Activated T-cell treated with anti-CD3 and anti-CD28 coated beads, Interleukin-2, amount 50 U/mL, for 4 hours (primary cell): ENCODE measurements around the gene SORBS1. TPM values are rescaled to one million over a fixed set of nuclear protein-coding genes. Genes with fewer than 3 reads are reported as not detected.
A peak's percentile ranks its signal among the peaks of the same experiment; 100 is the strongest.

Experiments used
- ATAC-seq, 2 donors: fragments of 200-7000 bp; cut with Tn5 transposase; one replicate each; pipeline ENCODE4 v1.10.0; 2021
- DNase-seq: peaks from one replicate; pipeline ENCODE4 v3.0.0-alpha.2; 2020
- H3K27me3 Mint-ChIP-seq: one replicate; pipeline ENCODE4 v1.8.0; 2021; ENCODE audit warnings: low read depth, mixed read lengths
- H3K36me3 Mint-ChIP-seq: one replicate; pipeline ENCODE4 v1.8.0; 2022; ENCODE audit warnings: mixed read lengths; ENCODE audit not compliant: insufficient read depth
- H3K4me1 Mint-ChIP-seq: one replicate; pipeline ENCODE4 v1.8.0; 2021; ENCODE audit warnings: low read depth, mixed read lengths
- H3K4me3 Mint-ChIP-seq: one replicate; pipeline ENCODE4 v1.8.0; 2021; ENCODE audit warnings: mild to moderate bottlenecking, moderate library complexity, mixed read lengths
- H3K9me3 Mint-ChIP-seq: one replicate; pipeline ENCODE4 v1.8.0; 2021; ENCODE audit warnings: mixed read lengths
- total RNA-seq, 3 donors: library from RNA; stranded (reverse); gene quantifications; one replicate each; pipeline ENCODE4 v1.2.1, GENCODE V29; 2021

SORBS1 gene
- total RNA-seq, 3 donors from 2014 or later: 0.32 to 0.46 (median 0.38) TPM

DNA sequence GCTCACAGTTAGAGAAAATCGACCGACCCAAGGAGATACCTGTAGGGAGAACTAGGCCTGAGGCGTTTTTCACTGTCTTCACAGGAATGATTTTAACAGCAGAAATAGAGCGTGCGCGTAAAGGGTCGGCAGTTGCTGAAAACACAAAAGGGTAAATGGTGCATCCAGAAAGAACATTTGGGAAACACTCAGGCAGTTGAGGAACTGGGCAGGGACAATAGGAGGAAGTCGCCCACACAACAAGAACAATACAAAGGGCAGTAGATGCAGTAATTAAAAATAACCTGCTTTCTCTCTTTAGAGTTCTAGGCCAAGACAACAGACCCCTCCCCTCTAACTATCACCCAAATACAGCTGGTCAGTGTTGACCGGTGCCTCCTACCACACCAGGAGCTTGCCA, 126.6 kb downstream of the SORBS1 start:
- DNase-seq: no peak
- Mint-ChIP-seq H3K27me3 (no peaks in the 10 kb centered on the region), H3K4me3 (no peak overlapping the region), H3K9me3 (no peaks in the 10 kb centered on the region), H3K36me3 (no peaks in the 10 kb centered on the region), H3K4me1 (no peaks in the 10 kb centered on the region)
- ATAC-seq: no peak

DNA sequence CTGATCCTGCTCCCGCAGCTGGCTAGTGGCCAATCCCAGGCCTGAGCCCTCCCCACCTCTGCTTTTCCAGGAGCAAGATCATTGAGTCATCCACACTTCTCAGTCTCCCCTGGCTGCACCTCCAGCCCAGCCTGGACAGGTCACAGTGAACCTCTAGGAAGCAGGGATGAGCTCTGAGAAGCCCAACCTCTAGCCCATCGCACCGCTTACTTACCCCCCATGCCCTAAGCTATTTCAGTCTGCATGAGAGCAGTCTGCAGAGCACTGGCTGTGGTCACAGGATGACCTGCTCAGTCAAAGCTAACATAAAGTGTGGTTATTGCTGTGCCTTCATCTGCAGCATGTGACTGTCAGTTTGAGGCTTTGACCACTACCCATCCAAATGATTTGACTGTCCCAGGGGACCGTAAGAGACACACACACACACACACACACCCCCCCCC, 129.2 kb downstream of the SORBS1 start:
- H3K9me3 Mint-ChIP-seq: no peaks in the 10 kb centered on the region
- no peaks in the 10 kb centered on the region for H3K4me1 Mint-ChIP-seq

DNA sequence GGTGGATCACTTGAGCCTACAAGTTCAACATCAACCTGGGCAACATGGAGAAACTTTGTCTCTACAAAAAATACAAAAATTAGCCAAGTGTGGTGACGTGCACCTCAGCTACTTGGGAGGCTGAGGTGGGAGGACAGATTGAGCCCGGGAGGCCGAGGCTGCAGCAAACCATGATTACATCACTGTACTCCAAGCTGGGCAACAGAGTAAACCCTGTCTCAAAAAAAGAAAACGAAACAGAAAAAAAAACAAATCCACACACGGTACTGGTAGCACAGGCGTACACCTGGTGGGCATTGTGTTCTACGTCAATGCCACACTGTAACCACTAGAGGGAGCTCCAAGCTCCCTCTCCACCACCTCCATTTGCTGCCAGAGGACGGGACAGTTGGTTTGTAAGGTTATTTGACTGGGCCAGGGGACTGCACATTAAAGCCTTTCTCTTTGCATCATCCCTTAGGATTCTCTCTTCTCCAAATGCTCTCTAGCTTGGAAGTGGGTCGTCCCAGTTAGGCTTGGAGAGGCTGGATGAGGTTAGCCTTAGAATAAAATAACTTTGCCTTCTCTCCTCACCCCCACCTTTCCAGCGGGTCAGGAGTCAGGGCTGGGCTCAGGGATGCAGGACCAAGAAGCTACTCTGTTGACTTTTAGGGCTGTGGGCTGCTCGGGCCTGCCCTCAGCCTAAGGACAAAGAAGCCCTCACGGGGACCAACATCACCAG, 130.8 kb downstream of the SORBS1 start:
- Mint-ChIP-seq H3K9me3 (no peaks in the 10 kb centered on the region), H3K36me3 (no peaks in the 10 kb centered on the region), H3K27me3 (no peaks in the 10 kb centered on the region), H3K4me3 (no peak overlapping the region), H3K4me1 (no peaks in the 10 kb centered on the region)
- peak; percentile 17 for DNase-seq
- peak; percentile 81 to 88 for ATAC-seq

More for the DNA sequence above, 129.2 kb downstream of the SORBS1 start:
- ATAC-seq: no peak
- Mint-ChIP-seq H3K36me3 (no peaks in the 10 kb centered on the region), H3K4me3 (no peak overlapping the region), H3K27me3 (no peaks in the 10 kb centered on the region)
- DNase-seq: no peak

DNA sequence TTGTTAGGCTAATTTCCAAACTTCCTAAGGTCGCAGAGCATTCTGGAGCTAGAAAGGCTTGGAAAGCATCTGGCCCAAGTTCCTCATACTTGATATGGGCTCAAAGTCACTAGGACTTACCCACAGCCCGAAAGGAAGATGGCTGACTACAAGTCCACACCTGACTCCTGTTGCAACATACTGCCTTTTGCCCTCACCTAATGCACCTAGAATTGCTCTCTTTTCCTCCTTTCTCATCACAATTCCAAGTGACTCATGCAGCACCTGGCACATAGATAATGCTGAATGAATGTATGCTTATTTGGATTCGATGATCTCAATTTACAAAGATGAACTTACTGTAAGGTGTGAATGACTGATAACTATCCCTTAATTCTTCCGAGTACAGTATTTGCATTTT, 131.5 kb downstream of the SORBS1 start:
- no peaks in the 10 kb centered on the region for H3K36me3 Mint-ChIP-seq
- ATAC-seq: no peak

DNA sequence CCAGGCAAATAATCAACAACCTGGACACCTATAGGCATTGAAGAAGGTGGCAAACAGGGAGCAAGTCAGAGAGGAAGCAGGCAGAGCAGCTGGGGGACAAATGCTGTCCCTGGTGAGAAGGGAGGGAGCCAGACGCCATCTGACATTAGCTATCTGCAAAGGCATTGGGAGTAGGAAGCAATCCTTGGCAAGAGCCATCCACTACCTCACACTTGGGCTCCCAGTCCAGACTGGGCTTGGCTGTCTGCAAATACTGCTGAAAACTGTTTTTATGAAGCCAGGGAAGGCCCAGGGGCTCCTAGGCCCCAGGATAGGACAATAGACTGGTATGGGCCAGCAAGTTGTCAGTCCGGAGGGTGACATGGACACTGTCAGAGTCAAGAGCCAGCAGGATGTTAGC, 132.5 kb downstream of the SORBS1 start:
- DNase-seq: no peak
- ATAC-seq: no peak
- no peaks in the 10 kb centered on the region for H3K36me3 Mint-ChIP-seq
- H3K9me3 Mint-ChIP-seq: no peaks in the 10 kb centered on the region
- no peak overlapping the region for H3K4me3 Mint-ChIP-seq
- H3K27me3 Mint-ChIP-seq: no peaks in the 10 kb centered on the region
- H3K4me1 Mint-ChIP-seq: no peaks in the 10 kb centered on the region

More for the DNA sequence above, 131.5 kb downstream of the SORBS1 start:
- Mint-ChIP-seq H3K4me1 (no peaks in the 10 kb centered on the region), H3K4me3 (no peak overlapping the region), H3K9me3 (no peaks in the 10 kb centered on the region), H3K27me3 (no peaks in the 10 kb centered on the region)
- DNase-seq: no peak

DNA sequence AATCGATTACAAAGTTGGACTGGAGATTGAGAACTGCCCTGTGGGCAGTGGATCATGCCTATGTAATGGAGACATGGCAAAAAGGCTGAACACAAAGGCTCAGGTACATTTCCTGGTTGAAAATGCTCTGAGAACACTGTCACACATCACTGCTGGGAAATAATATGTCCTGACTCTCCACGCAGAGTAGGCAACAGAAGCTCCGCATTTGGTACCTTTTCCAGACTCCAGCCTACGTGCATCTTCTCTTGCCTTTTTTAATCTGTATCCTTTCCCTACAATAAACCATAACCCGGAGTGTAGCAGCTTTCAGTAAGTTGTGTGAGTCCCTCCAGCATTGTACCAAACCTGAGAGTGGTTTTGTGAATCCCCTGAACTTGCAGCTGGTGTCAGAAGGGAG, 134.7 kb downstream of the SORBS1 start:
- Mint-ChIP-seq H3K9me3 (no peaks in the 10 kb centered on the region), H3K4me1 (no peaks in the 10 kb centered on the region)

DNA sequence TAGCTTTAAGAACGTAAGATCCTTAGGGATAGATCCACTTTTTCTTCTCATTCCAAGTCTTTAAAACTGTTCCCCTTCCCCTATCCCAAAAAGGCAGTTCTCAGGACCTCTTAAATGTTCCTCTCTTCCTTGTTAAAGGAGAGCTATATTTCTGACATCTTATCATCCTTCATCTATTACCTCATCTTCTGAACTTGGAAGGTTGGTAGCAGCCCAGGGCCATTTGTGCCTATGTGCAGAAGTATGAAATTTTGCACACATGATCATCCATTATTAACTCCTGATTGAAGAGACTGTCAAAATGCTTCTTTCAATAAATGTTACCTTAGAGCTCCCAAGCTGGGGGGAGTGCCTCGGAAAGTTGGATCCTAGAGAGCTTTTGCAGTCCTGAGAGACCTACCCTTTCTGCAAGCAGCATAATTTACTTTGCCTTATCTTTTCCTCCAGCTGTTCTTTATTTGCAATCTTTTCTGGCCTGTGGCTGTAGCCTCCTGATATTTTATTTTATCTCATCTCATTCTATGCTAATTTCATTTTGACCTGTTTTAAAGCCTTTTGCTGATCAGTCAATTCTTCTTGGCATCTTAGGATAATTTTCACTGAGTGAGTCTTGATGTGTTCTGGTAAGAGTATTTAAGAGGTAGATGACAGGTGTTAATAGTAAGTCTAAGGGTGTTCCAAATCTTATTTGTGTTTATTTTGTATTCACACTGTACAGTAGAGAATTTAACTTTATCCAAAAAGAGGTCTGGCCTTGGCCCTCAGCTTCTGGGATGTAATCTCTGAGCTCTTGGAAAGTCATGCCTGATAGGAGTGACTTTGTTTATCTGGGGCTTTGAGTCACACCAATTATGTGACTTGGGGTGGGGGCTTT, 135.3 kb downstream of the SORBS1 start:
- no peaks in the 10 kb centered on the region for H3K27me3 Mint-ChIP-seq
- ATAC-seq (no peak), DNase-seq (no peak)
- no peak overlapping the region for H3K4me3 Mint-ChIP-seq
- H3K4me1 Mint-ChIP-seq: no peaks in the 10 kb centered on the region
- no peaks in the 10 kb centered on the region for H3K36me3 Mint-ChIP-seq
- H3K9me3 Mint-ChIP-seq: no peaks in the 10 kb centered on the region

More for the DNA sequence above, 134.7 kb downstream of the SORBS1 start:
- DNase-seq: no peak
- no peak for ATAC-seq
- Mint-ChIP-seq H3K36me3 (no peaks in the 10 kb centered on the region), H3K27me3 (no peaks in the 10 kb centered on the region), H3K4me3 (no peak overlapping the region)

- no peak for ATAC-seq
- H3K36me3 Mint-ChIP-seq: no peaks in the 10 kb centered on the region
- DNase-seq: no peak
- H3K4me3 Mint-ChIP-seq: no peak overlapping the region
- H3K4me1 Mint-ChIP-seq: no peaks in the 10 kb centered on the region
- H3K27me3 Mint-ChIP-seq: no peaks in the 10 kb centered on the region
- H3K9me3 Mint-ChIP-seq: no peaks in the 10 kb centered on the region
Observed at GRCh38 chr10:95423164-95424005, 137.8 kb downstream of the SORBS1 start.

DNA sequence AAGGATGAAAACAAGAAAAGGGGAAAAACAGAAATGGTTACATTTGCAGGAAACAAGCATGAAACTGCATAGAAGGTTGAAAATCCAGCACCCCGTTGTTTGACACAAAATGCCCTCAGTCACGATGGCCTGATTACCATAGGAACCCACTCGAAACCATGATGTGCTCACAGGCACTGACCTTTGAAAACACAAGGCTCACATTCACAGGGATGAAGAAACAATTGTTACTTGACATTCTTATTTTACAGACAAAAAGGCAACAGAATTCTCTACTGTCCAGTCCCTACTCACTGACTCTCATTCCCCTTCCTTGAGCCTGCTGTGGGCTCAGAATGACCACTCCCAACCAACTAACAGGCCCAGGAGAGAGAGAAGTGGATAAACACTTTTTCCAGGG, 138.9 kb downstream of the SORBS1 start:
- Mint-ChIP-seq H3K4me1 (no peaks in the 10 kb centered on the region), H3K27me3 (no peaks in the 10 kb centered on the region), H3K4me3 (no peak overlapping the region), H3K9me3 (no peaks in the 10 kb centered on the region), H3K36me3 (no peaks in the 10 kb centered on the region)
- DNase-seq (no peak), ATAC-seq (no peak)

DNA sequence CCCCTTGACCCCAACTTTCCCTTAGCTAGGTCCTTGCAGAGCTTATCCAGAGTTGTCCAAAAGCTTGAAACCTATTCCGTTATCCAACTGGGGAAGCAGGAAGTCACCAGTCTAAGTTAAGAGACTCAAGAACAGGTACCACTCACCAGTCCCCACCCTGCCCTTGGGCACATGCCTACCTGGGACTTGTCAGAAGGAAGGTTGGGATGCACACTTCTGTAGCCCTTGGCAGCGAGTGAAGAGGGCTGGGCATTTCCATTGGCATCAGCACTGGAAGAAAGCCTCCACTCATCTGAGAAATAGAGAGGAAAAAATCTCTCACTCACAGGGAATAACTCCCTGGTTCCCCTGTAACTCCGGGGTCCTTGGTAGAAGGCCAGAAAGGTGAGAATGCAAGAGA, 139.4 kb downstream of the SORBS1 start:
- H3K36me3 Mint-ChIP-seq: no peaks in the 10 kb centered on the region
- ATAC-seq (no peak), DNase-seq (no peak)
- H3K27me3 Mint-ChIP-seq: no peaks in the 10 kb centered on the region
- no peaks in the 10 kb centered on the region for H3K9me3 Mint-ChIP-seq
- no peaks in the 10 kb centered on the region for H3K4me1 Mint-ChIP-seq
- no peak overlapping the region for H3K4me3 Mint-ChIP-seq

DNA sequence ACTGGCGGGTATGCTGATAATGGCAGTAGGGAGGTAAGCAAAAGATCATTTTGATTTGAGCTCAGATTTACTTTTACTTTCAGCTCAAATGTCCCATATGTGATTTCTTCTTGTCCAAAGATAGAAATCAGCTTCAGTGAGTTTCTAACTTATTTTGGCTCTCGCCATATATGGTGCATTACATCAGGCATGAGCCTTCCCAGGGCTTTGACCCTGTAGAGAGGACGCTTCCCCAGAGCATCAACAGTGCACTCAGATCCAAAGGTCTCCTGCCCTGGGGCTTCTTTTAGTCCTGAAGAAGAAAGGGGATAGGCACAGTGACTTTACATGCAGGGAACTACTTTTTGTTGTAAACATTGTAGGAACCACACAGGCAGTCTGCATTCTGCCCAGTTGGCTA, 141.8 kb downstream of the SORBS1 start:
- ATAC-seq: no peak
- no peak overlapping the region for H3K4me3 Mint-ChIP-seq
- H3K27me3 Mint-ChIP-seq: peaks cover 2% of the 10 kb centered on the region
- H3K36me3 Mint-ChIP-seq: no peaks in the 10 kb centered on the region
- H3K4me1 Mint-ChIP-seq: no peaks in the 10 kb centered on the region
- H3K9me3 Mint-ChIP-seq: no peaks in the 10 kb centered on the region
- no peak for DNase-seq

DNA sequence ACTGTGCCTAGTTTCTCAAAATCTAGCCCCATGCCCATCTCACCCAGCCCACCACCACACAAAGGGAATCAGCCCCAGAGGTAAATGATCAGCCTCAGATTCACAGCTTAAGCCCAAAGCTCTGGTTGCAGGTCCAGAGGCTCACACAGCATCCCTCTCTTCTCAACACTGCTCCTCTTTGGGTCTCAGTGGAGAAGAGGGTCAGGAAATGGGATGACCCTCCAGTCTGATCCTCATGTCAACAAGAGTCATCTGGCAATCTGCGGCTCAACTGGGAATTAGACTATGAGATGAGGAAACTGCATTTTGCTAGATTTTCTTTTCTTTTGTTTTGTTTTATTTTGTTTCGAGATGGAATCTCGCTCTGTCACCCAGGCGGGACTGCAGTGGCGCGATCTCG, 144.2 kb downstream of the SORBS1 start:
- H3K27me3 Mint-ChIP-seq: peaks cover 2% of the 10 kb centered on the region
- H3K4me1 Mint-ChIP-seq: no peaks in the 10 kb centered on the region
- no peak overlapping the region for H3K4me3 Mint-ChIP-seq
- DNase-seq (no peak), ATAC-seq (no peak)
- no peaks in the 10 kb centered on the region for H3K36me3 Mint-ChIP-seq
- H3K9me3 Mint-ChIP-seq: no peaks in the 10 kb centered on the region

GRCh38 chr10:95416270-95416669, 144.9 kb downstream of the SORBS1 start:
- H3K27me3 Mint-ChIP-seq: peaks cover 2% of the 10 kb centered on the region
- H3K9me3 Mint-ChIP-seq: no peaks in the 10 kb centered on the region
- H3K4me3 Mint-ChIP-seq: no peak overlapping the region
- no peak for DNase-seq
- no peak for ATAC-seq
- H3K36me3 Mint-ChIP-seq: no peaks in the 10 kb centered on the region
- H3K4me1 Mint-ChIP-seq: no peaks in the 10 kb centered on the region

- Mint-ChIP-seq H3K4me1 (no peaks in the 10 kb centered on the region), H3K9me3 (no peaks in the 10 kb centered on the region), H3K27me3 (peaks cover 2% of the 10 kb centered on the region), H3K4me3 (no peak overlapping the region), H3K36me3 (no peaks in the 10 kb centered on the region)
- DNase-seq (no peak), ATAC-seq (no peak)
Observed at GRCh38 chr10:95415621-95416031, 145.5 kb downstream of the SORBS1 start.
